Sigmoid colon (tissue), 4 donors: ENCODE measurements around the gene PRXL2B.

ENCODE experiments used
- CTCF ChIP-seq, 4 experiments: fragments of 450-650 bp in 3 of 4; fragments of 200-600 bp in 1 of 4; IDR thresholded peaks; one replicate each; pipeline ENCODE4 v1.5.1; 2016 to 2019; ENCODE audit warnings: antibody characterized with exemption in 4 of 4, mild to moderate bottlenecking in 3 of 4, moderate library complexity in 2 of 4
- EP300 ChIP-seq, 4 donors: sonication (generic); formaldehyde crosslinking; IDR thresholded peaks; one replicate each; pipeline ENCODE4 v1.6.1; 2017; ENCODE audit warnings: antibody characterized with exemption in 4 of 4
- POLR2A ChIP-seq, 2 donors: fragments of 450-650 bp; IDR thresholded peaks; one replicate each; pipeline ENCODE4 v1.6.1; 2016; ENCODE audit warnings: antibody characterized with exemption in 2 of 2, mild to moderate bottlenecking in 2 of 2, moderate library complexity in 2 of 2
- POLR2AphosphoS5 ChIP-seq, 4 donors: sonication (generic); formaldehyde crosslinking; IDR thresholded peaks; one replicate each; pipeline ENCODE4 v1.6.1; 2017; ENCODE audit warnings: antibody characterized with exemption in 4 of 4

- TF ChIP-seq POLR2AphosphoS5 (IDR thresholded peaks at IDR 0.05), result no peak
- no peak for TF ChIP-seq CTCF (IDR thresholded peaks at IDR 0.05)
- TF ChIP-seq EP300 (IDR thresholded peaks at IDR 0.05), result no peak
- TF ChIP-seq POLR2A (IDR thresholded peaks at IDR 0.05), result no peak
Measured at GRCh38 chr1:2625311-2625710, 38.7 kb downstream of the PRXL2B start.
